DND-41 (cell line): ENCODE results near the gene TMEM54.

Source experiments
- ATAC-seq: fragments of 200-7000 bp; cut with Tn5 transposase; 3 replicates; pipeline ENCODE4 v1.9.1; 2021; ENCODE audit warnings: low read depth; ENCODE audit not compliant: insufficient read depth
- DNase-seq: peaks from one replicate; pipeline ENCODE4 v3.0.0-alpha.2; 2020
- H2AFZ ChIP-seq: 2 replicates; pipeline ENCODE4 v1.6.0; 2012; ENCODE audit warnings: low read depth, low read length
- H3K27ac ChIP-seq: 2 replicates; pipeline ENCODE4 v1.5.1; 2012; ENCODE audit warnings: low read length, inconsistent platforms
- H3K27me3 ChIP-seq: fragments of 200-600 bp; sonication (generic); 2 replicates; pipeline ENCODE4 v1.6.0; 2012; ENCODE audit warnings: low read length, mild to moderate bottlenecking, inconsistent platforms; ENCODE audit not compliant: insufficient read depth, poor library complexity
- H3K36me3 ChIP-seq: 2 replicates; pipeline ENCODE4 v1.5.1; 2012; ENCODE audit warnings: low read length, inconsistent platforms; ENCODE audit not compliant: insufficient read depth
- H3K4me1 ChIP-seq: 2 replicates; pipeline ENCODE4 v1.5.1; 2012; ENCODE audit warnings: mild to moderate bottlenecking, low read length; ENCODE audit not compliant: insufficient read depth
- H3K4me2 ChIP-seq: 2 replicates; pipeline ENCODE4 v1.6.0; 2012; ENCODE audit warnings: mild to moderate bottlenecking, moderate library complexity, low read length, inconsistent platforms; ENCODE audit not compliant: insufficient read depth
- H3K4me3 ChIP-seq, 2 experiments: fragments of 200-600 bp in 1 of 2; shearing (Covaris generic) in 1 of 2; 2 replicates each; pipeline ENCODE4 v1.5.1; 2012 to 2016; ENCODE audit warnings: inconsistent platforms in 2 of 2, low read length in 2 of 2, mild to moderate bottlenecking in 2 of 2, low read depth in 1 of 2, moderate library complexity in 1 of 2
- H3K79me2 ChIP-seq: 2 replicates; pipeline ENCODE4 v1.6.0; 2012; ENCODE audit warnings: low read length, inconsistent platforms; ENCODE audit not compliant: insufficient read depth
- H3K9ac ChIP-seq: 2 replicates; pipeline ENCODE4 v1.6.0; 2012; ENCODE audit warnings: low read depth, mild to moderate bottlenecking, inconsistent platforms, low read length, moderate library complexity
- H3K9me3 ChIP-seq: 2 replicates; pipeline ENCODE4 v1.5.1; 2012; ENCODE audit warnings: low read length, moderate library complexity, mild to moderate bottlenecking, inconsistent platforms; ENCODE audit not compliant: insufficient read depth, severe bottlenecking
- H4K20me1 ChIP-seq: 2 replicates; pipeline ENCODE4 v1.6.0; 2012; ENCODE audit warnings: low read length; ENCODE audit not compliant: insufficient read depth
- CTCF ChIP-seq: IDR thresholded peaks from 2 replicates; pipeline ENCODE4 v1.5.1; 2012; ENCODE audit warnings: borderline replicate concordance, low read length, moderate library complexity, mild to moderate bottlenecking; ENCODE audit not compliant: poor library complexity, severe bottlenecking; ENCODE audit errors: extremely low read depth
- EZH2 ChIP-seq: IDR thresholded peaks from 3 replicates; pipeline ENCODE4 v1.6.1; 2012; ENCODE audit warnings: borderline replicate concordance, low read depth, mild to moderate bottlenecking, moderate library complexity, low read length, inconsistent platforms; ENCODE audit not compliant: severe bottlenecking

The TMEM54 gene

GRCh38 chr1:32915766-32916706 is 14.8 kb upstream of the TMEM54 start:
- H3K4me3 ChIP-seq = no peak overlapping the region
- no peak for TF ChIP-seq CTCF
- TF ChIP-seq EZH2 = no peak
- no peaks in the 10 kb centered on the region for H3K27me3 ChIP-seq
- no peaks in the 10 kb centered on the region for H4K20me1 ChIP-seq
- no peak for ATAC-seq
- no peaks in the 10 kb centered on the region for H3K4me1 ChIP-seq
- H2AFZ ChIP-seq = no peak overlapping the region
- H3K79me2 ChIP-seq = no peaks in the 10 kb centered on the region
- H3K36me3 ChIP-seq = no peaks in the 10 kb centered on the region
- no peak overlapping the region for H3K9ac ChIP-seq
- no peak for DNase-seq
- no peak overlapping the region for H3K27ac ChIP-seq
- H3K4me2 ChIP-seq = no peak overlapping the region
- H3K9me3 ChIP-seq = no peaks in the 10 kb centered on the region

- no peaks in the 10 kb centered on the region for H3K36me3 ChIP-seq
- no peak overlapping the region for H3K9ac ChIP-seq
- no peaks in the 10 kb centered on the region for H4K20me1 ChIP-seq
- no peak for DNase-seq
- no peak overlapping the region for H3K27ac ChIP-seq
- no peaks in the 10 kb centered on the region for H3K79me2 ChIP-seq
- H3K9me3 ChIP-seq = no peaks in the 10 kb centered on the region
- H3K4me2 ChIP-seq = no peak overlapping the region
- H3K4me1 ChIP-seq = no peaks in the 10 kb centered on the region
- TF ChIP-seq CTCF (no peak), EZH2 (no peak)
- no peak overlapping the region for H3K4me3 ChIP-seq
- no peak overlapping the region for H2AFZ ChIP-seq
- no peak for ATAC-seq
- no peaks in the 10 kb centered on the region for H3K27me3 ChIP-seq
Observed at GRCh38 chr1:32910319-32910718, 9.1 kb upstream of the TMEM54 start.

- Histone ChIP-seq H2AFZ (no peak overlapping the region), H3K27me3 (no peaks in the 10 kb centered on the region), H3K36me3 (no peaks in the 10 kb centered on the region), H3K79me2 (no peaks in the 10 kb centered on the region), H3K4me2 (no peak overlapping the region), H3K9ac (no peak overlapping the region), H3K4me1 (no peaks in the 10 kb centered on the region), H3K9me3 (no peaks in the 10 kb centered on the region), H3K27ac (no peak overlapping the region), H4K20me1 (no peaks in the 10 kb centered on the region), H3K4me3 (no peak overlapping the region)
- ATAC-seq (no peak), DNase-seq (no peak)
- TF ChIP-seq EZH2 = no peak
- TF ChIP-seq CTCF = no peak
Observed at GRCh38 chr1:32907435-32907834, 6.2 kb upstream of the TMEM54 start.
